GM10847 (cell line): Measurements from ENCODE around the gene MEMO1.

Source experiments
- POLR2A ChIP-seq: IDR thresholded peaks from 2 replicates; pipeline ENCODE4 v1.6.1; 2011; ENCODE audit not compliant: insufficient read length; ENCODE audit errors: extremely low read depth

Gene MEMO1

DNA sequence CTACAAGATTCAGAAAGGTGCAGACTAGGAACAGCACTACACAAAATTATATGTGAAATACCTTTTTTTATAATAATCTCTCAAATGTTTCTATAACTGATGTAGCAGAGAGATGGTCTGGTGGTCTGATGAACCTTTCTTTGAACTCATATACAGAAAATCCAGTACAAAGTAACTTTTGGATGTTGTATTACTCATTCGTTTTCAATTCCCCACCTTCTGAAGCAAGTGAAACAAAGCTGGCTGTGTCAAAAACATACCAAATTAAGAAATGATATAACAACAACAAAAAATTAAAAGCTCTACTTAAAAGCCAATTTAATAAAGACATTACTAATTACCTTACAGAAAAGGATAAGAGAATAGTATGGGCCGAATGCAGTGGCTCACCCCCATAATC is 38.7 kb downstream of the MEMO1 start:
- no peak for TF ChIP-seq POLR2A

DNA sequence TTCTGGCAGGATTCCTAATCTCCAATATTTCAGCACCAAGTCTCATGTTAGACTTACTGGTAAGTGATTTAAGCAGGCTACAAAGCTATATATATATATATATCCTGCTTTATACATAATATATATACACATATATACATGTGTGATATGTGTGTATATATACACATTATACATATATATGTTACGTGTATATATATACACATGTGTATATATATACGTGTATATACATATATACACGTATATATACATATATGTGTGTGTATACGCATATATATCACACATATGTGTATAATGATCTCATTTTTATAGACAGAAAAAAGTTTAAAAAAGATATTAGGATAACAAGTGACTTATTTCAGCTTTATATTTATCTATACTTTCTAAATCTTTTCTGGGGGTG is 41.6 kb downstream of the MEMO1 start:
- no peak for TF ChIP-seq POLR2A

DNA sequence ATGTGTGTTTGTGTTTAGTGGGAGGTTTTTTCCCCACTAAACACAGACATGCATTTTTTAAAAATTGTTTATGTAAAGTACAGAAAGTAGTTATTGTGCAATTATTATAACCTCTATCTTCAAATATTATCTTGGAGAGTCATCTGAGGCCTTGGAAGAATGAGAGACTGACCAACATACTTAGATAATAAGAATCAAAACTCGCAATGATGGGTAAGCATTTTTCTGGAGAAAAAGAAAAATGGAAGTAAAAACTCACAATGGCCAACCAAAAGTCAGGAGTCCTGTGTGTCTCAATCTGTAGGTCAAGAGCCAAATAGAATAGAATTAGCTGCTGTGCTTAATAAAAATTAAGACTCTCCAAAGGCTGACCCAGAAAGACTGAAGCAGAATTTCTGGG is 43.0 kb downstream of the MEMO1 start:
- no peak for TF ChIP-seq POLR2A

DNA sequence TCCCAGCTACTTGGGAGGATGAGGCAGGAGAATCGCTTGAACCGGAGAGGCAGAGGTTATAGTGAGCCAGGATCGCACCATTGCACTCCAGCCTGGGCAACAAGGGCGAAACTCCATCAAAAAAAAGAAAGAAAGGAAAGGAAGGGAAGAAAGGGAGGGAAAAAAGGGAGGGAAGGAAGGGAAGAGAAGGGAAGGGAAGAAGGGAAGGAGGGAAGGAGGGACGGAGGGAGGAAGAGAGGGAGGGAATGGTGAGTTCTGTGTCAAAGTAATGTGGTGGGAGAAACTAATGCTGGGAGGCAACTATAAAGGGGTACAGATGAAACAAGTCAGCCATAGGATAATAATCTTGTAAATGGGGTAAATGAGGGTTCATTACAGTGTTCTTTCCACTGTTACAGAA is 45.7 kb downstream of the MEMO1 start:
- no peak for TF ChIP-seq POLR2A

DNA sequence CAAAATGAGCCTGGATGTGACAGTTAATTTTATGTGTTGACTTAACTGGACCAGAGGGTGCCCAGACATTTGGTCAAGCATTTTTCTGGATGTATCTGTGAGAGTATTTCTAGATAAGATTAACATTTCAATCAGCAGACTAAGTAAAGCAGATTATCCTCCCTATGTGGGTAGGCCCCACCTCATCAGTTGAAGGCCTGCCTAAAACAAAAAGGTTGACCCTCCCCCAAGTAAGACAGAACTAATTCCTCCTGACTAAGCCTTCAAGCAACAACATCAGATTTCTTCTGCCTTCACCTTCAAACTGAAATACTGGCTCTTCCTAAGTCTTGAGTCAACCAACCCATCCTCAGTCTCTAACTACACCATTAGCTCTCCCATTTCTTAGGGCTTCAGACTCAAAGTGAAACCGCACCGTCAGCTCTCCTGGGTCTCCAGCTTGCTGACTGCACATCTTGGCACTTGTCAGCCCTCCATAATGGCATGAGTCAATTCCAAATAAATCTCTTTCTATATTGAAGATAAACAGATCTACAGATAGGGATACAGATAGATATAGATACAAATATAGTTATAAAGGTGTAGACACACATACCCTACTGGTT is 47.9 kb downstream of the MEMO1 start:
- no peak for TF ChIP-seq POLR2A

DNA sequence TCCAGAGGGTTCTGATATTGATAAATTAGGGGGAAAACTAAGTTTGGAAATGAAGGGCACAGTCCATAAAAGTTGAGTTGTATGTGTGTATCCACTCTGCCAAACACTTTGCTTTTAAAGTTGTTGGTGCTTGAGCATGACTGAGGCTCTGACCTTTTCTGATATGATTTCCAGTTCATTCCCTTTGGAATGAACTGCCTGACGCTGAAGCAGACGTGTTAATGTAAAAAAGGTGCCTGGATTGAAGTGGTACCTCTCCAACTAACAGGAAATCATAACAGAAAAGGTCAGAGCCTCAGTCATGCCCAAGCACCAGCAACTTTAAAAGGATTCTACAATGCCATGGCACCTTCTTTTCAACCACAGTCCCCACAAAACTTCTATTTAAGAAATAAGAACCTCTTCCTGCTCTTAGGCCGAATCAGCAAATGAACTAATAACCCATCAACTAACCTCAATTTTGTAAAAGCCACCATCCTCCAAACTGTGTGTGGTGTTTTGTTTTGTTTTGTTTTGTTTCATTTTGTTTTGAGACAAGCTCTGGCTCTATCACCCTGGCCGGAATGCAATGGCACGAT is 52.6 kb downstream of the MEMO1 start:
- no peak for TF ChIP-seq POLR2A

DNA sequence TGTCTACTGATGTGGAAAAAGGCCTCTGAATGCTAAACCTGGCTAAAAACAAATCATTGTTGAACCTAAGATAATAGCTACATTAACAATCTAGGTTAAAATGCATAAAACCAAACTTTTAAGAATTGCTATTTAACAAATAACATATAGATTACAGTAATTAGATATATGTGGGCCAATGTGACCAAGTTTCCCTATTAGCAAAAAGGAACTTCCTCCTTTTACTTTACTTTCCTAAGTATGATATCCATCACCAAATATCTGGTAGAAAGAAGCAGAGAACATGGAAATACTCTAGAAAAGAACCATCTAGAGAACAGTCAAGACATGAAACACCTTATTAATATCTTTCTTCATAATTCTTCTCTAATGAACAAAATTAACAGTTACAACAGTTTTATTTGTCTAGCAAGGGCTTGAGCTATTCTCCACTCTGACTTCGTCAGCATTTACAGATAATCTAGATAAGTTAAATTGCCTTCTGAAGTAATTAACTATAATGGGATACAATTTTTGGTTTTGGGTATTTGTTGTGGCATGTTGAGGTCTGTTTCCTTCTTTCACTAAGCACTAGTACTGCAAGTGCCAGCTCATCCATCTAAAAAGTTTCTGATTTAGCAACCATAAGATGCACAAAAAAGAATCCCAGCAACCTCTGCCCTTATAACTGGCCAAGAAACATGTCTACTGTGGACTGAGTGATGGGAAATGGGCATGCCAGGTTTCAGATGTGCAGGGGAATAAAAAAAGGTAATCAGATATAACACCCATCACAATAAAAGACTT is 53.3 kb downstream of the MEMO1 start:
- TF ChIP-seq POLR2A: no peak

DNA sequence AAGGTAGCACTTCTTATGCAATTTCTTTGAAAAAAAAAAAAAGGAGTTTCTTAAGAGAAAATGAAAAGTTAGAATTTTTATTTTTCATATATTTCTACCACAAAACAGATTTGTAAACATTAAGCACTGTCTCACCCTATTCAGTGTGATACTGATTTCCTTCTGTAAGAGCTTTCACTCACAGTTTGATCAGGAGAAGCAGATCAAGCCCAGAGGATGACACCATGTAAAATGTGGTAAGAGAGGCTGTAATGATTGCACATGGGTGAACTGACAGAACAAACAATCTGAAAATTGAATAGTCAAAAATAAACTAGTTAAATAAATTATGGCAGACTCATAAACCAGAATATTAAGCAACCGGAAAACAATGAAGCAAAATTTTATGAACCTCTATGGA is 54.5 kb downstream of the MEMO1 start:
- TF ChIP-seq POLR2A: no peak

DNA sequence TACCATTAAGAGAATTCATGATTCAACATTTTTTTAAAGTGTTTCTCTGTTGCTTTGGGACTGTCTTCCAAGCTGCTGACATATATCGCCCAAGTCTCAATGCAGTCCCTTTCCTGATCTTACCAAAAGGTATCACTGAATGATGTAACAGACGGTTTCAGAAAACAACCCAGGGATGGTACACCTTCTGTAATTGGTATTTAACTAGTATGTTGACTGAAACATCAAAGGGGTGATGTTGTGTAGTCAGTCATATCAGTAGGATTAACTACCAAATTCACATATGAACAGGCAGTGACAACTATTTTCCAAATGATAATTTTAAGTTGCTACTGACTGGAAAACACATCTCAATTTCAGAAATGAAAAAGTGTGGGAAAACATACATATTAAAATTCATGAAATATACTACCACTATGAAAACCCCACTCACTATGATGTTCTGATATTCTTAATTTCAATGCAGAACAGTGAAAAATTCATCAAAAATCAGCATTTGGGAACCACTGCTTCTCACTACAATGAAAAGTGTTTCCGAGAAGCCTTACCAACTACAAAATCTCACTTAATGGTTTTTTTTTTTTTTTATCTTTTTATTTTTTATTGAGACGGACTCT is 59.8 kb downstream of the MEMO1 start:
- no peak for TF ChIP-seq POLR2A

DNA sequence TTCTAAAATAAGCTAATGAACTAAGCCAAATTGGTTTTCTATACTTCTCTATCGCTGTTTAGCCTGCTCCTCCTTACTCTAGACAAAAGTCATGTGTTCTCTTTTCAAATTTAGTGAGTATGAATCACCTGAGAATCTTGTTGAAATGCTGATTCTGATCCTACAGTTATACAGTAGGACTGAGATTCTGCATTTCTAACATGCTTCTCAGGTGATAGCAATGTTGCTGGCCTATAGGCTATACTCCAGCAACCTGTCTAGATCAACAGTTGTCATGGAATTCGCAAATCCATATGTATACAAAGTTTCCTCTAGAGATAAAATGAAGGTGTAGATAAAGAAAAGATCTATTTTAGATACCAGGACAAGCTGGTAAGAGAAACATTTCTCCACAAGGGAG is 62.9 kb downstream of the MEMO1 start:
- no peak for TF ChIP-seq POLR2A

DNA sequence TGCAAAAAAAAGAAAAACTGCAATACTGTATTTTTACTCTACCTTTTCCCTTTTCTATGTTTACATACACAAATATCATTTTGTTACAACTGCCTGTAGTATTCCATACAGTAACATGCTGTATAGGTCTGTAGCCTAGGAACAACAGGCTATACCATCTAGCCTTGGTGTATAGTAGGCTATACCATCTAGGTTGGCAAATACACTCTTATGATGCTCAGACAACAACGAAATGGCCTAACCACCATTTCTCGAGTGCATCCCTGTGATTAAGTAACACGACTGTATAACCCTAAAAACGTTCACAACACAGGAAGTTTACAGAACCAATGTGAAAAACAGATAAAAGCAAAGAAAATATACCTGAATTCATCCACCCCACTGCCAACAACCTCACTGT is 64.0 kb downstream of the MEMO1 start:
- TF ChIP-seq POLR2A: no peak

DNA sequence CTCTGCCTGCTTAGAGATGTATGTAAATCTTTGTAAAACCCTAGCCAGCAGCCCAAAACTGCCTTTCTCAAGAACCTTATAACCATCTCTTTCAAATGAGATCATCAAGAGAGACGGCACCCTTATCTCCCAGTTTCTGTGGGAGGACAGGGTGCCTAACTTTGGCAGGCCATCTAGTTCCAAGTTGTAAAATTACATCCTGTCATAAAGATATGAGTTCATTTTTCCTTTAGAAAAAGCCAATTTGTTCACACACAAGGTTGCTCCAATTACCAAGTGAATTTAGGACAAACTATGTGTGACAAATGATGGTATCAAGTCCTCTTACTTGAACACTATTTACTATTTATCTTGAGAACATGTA is 65.3 kb downstream of the MEMO1 start:
- TF ChIP-seq POLR2A: no peak

DNA sequence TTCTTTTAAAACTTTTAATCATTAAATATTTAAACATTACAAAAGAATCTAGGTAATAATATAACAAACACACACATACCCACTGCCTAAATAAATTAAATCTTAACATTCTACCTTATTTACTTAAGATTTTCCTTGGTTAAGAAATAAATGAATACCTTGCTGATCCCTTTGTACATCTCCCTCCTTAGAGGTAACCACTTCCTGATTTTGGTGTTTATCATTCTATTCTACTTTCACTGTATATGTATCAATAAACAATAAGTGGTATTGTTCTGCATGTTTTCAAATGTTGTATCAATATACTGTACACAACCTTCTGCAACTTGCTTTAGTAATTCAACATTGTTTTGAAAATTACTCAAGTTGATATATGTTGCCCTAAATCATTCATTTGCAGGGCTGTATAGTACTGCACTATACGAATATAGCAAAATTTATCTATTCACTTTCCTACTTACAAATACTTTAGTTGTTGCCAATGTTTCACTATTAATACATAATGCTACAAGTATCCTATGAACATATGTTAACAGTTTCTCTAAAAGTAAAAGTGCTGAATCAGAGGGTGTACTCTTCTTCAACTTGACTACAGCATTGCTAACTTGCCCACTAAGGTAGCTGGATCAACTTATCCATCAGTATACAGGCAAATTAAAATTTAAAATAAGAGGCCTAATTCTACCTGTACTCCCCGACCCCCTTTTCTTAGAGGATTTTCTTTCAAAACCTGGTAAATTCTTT is 65.8 kb downstream of the MEMO1 start:
- no peak for TF ChIP-seq POLR2A

DNA sequence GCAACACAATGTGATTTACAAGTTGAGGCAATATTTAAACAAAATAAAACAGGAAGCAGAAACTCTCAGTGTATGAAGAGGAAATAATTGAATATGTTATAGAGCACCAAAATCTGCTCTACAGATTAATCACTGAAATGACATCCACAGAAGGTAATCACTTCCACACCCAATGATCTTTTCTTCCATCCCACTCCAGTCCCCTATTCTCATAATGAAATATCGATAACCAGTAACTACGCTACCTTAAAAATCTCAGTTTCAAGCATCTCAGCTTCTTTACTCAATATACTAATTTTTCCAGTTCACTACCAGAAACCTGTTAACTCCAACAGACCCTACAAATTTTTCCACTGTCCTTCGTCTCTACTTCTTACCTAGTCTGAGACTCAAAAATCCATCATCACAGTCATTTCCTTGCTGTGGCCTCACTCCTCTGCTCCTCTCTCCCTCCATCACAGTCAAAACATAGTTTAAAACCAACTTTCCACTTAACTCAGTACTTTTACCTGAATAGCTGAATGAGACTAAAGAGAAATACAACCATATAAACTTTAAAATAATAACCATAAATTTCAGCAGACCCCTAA is 67.1 kb downstream of the MEMO1 start:
- no peak for TF ChIP-seq POLR2A

DNA sequence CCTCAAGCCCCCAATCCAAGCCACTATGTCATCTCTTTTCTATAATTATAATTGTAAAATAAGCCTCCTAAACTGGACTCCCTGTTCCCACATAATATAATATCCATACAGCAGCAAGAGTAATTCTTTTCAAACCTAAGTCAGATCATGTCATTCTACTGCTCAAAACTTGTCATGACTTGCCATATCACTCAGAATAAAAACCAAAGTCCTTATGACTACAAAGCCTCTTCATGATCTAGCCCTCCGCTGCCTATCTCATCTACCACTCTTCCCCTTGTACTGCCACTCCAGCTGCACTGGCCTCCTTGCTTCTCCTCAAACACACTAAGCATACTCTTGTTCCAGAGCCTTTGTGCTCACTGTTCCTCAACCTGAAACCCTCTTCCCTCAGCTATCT is 69.9 kb downstream of the MEMO1 start:
- TF ChIP-seq POLR2A: no peak
